ENCODE measurements around the gene SNX24. TPM values are rescaled to one million over a fixed set of nuclear protein-coding genes. Genes with fewer than 3 reads are reported as not detected.

The SNX24 gene
- total RNA-seq, 1 experiment from 2014 or later = 23.5 TPM

DNA sequence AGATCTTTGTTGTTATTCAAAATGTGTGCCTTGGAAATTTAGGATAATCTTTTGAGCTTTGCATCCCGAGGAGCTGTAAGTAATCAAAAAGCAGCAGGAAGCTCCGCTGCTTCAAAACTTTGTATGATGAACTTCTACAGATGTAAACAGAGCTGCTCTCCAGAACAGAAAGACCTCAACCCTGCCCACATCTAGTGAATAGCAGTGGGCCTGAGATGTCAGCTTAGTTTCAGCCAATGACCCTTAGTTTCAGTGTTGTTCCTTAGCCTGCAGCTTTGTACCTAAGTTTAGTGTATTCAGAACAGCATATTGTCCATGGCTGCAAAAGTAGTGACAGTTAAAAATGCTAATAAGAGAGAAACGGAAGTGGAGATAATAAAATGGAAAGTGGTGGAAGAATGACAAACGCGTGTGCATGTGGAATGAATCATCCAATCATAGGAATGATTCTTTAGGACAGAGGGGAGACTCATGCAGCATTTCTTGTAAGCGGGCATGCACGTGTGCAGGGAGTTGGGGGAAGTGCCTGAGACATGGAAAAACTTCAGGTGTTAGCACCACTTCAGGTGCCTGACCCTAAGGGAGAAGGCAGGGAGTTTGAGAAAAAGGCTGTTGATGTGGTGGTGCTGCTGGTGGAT lies 24.9 kb downstream of the SNX24 start:
- TF ChIP-seq, protein P1, sequence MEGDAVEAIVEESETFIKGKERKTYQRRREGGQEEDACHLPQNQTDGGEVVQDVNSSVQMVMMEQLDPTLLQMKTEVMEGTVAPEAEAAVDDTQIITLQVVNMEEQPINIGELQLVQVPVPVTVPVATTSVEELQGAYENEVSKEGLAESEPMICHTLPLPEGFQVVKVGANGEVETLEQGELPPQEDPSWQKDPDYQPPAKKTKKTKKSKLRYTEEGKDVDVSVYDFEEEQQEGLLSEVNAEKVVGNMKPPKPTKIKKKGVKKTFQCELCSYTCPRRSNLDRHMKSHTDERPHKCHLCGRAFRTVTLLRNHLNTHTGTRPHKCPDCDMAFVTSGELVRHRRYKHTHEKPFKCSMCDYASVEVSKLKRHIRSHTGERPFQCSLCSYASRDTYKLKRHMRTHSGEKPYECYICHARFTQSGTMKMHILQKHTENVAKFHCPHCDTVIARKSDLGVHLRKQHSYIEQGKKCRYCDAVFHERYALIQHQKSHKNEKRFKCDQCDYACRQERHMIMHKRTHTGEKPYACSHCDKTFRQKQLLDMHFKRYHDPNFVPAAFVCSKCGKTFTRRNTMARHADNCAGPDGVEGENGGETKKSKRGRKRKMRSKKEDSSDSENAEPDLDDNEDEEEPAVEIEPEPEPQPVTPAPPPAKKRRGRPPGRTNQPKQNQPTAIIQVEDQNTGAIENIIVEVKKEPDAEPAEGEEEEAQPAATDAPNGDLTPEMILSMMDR (IDR thresholded peaks at IDR 0.05; ENCODE audit: unreplicated experiment) = no peak
- H3K4me3 Mint-ChIP-seq (ENCODE audit: low read depth, unreplicated experiment) = no peak overlapping the region
- DNase-seq = no peak
- H3K27ac Mint-ChIP-seq (ENCODE audit: unreplicated experiment) = no peak overlapping the region
- H3K36me3 Mint-ChIP-seq (ENCODE audit: insufficient read depth, unreplicated experiment) = no peaks in the 10 kb centered on the region
- H3K4me1 Mint-ChIP-seq (ENCODE audit: low read depth, unreplicated experiment) = no peaks in the 10 kb centered on the region
- CTCF ChIA-PET = no interaction called here
- no peaks in the 10 kb centered on the region for H3K9me3 Mint-ChIP-seq (ENCODE audit: low read depth, unreplicated experiment)
- no peaks in the 10 kb centered on the region for H3K27me3 Mint-ChIP-seq (ENCODE audit: unreplicated experiment)
- BruUV-seq (replicated peaks) = no TSS peak
- intact Hi-C loops (cut with micrococcal nuclease; ENCODE audit: unreplicated experiment) = no loop called here

DNA sequence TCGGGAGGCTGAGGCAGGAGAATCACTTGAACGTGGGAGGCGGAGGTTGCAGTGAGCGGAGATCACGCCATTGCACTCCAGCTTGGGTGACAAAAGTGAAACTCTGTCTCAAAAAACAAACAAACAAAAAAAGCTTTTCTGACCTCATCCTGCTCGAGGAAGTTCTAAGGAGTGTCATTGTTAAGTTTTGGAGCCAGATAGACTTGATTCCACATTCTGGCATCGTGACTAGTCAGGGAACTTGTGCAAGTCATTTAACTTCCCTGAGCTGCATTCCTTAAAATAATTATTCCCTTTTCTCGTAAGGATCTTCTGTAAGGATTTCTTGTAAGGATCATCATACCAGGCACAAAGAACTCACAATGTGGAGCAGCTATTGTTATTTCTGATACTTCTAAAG lies 26.2 kb downstream of the SNX24 start:
- Mint-ChIP-seq H3K27me3 (ENCODE audit: unreplicated experiment) (no peaks in the 10 kb centered on the region), H3K9me3 (ENCODE audit: low read depth, unreplicated experiment) (no peaks in the 10 kb centered on the region), H3K36me3 (ENCODE audit: insufficient read depth, unreplicated experiment) (no peaks in the 10 kb centered on the region), H3K27ac (ENCODE audit: unreplicated experiment) (no peak overlapping the region), H3K4me3 (ENCODE audit: low read depth, unreplicated experiment) (no peak overlapping the region), H3K4me1 (ENCODE audit: low read depth, unreplicated experiment) (no peaks in the 10 kb centered on the region)
- CTCF ChIA-PET = no interaction called here
- no peak for DNase-seq
- intact Hi-C loops (cut with micrococcal nuclease; ENCODE audit: unreplicated experiment) = no loop called here
- TF ChIP-seq, protein P1 (IDR thresholded peaks at IDR 0.05; ENCODE audit: unreplicated experiment) = no peak
- no TSS peak for BruUV-seq (replicated peaks)

DNA sequence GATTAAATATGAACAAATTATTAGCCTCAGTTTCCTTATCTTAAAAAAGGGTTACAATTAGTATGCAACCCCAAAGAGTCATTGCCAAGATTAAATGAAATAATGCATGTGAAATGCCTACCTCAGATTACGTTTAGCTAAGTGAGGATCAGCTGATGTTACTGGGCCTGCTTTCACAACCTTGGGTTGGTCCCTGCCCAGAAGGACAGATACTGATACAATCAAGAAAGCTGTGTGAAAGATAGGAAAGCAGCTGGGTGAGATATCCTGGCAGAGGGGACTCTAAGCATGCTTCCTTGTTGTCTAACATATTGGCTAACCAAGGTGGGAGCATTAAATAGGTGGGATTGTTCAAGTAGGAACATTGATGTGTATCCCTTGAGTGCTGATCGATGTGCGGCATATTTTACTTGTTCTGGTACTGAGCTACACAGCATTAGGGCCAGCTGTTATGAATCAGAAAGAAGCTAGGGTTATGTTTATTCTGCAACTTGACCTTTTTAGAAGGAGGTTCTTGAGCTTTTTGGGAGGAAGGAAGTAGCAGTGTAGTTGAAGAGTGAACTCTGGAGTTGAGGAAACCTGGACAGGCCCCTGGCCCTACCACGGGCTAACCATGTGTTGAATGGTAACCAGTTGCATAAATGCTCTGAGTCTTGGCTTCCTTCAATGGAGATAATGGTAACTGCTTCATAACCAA lies 28.9 kb downstream of the SNX24 start:
- BruUV-seq (replicated peaks) = no TSS peak
- Mint-ChIP-seq H3K9me3 (ENCODE audit: low read depth, unreplicated experiment) (no peaks in the 10 kb centered on the region), H3K27ac (ENCODE audit: unreplicated experiment) (no peak overlapping the region), H3K4me1 (ENCODE audit: low read depth, unreplicated experiment) (no peaks in the 10 kb centered on the region), H3K27me3 (ENCODE audit: unreplicated experiment) (no peaks in the 10 kb centered on the region), H3K36me3 (ENCODE audit: insufficient read depth, unreplicated experiment) (no peaks in the 10 kb centered on the region), H3K4me3 (ENCODE audit: low read depth, unreplicated experiment) (no peak overlapping the region)
- DNase-seq = no peak
- intact Hi-C loops (cut with micrococcal nuclease; ENCODE audit: unreplicated experiment) = no loop called here
- CTCF ChIA-PET = no interaction called here
- TF ChIP-seq, protein P1 (IDR thresholded peaks at IDR 0.05; ENCODE audit: unreplicated experiment) = no peak

DNA sequence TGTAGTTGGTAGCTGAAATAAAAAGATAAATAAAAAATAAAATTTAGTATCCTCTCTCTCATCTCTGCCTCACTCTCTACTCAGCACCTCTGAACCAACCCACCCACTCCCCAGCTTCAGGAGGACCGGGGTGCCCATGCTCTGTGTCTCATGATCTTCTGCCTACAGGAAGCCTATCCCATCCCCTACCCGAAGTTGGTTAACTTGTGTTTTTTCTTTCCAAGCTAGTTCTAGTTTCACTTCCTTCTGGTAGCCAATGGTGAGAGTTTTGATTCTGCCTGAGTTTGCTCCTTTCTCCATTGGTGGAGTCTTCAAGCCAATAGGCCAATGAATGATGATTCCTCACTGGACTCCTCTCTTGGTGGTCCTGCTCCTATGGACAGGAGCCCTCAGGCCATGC lies 32.1 kb downstream of the SNX24 start:
- CTCF ChIA-PET = no interaction called here
- BruUV-seq (replicated peaks) = no TSS peak
- Mint-ChIP-seq H3K36me3 (ENCODE audit: insufficient read depth, unreplicated experiment) (no peaks in the 10 kb centered on the region), H3K27me3 (ENCODE audit: unreplicated experiment) (no peaks in the 10 kb centered on the region), H3K27ac (ENCODE audit: unreplicated experiment) (no peak overlapping the region), H3K4me3 (ENCODE audit: low read depth, unreplicated experiment) (no peak overlapping the region), H3K9me3 (ENCODE audit: low read depth, unreplicated experiment) (no peaks in the 10 kb centered on the region), H3K4me1 (ENCODE audit: low read depth, unreplicated experiment) (no peaks in the 10 kb centered on the region)
- DNase-seq = no peak
- TF ChIP-seq, protein P1 (IDR thresholded peaks at IDR 0.05; ENCODE audit: unreplicated experiment) = no peak
- intact Hi-C loops (cut with micrococcal nuclease; ENCODE audit: unreplicated experiment) = no loop called here
